Calu3 (cell line): ENCODE data around the gene TRIM7. TPM values are rescaled to one million over a fixed set of nuclear protein-coding genes. Genes with fewer than 3 reads are reported as not detected.
A peak's percentile ranks its signal among the peaks of the same experiment; 100 is the strongest.

ENCODE experiments used
- BruUV-seq: library from RNA; stranded (reverse); fragments of 400-500 nt; replicated peaks from 2 replicates; lab custom pipeline; 2021; lab: Mats Ljungman, UMichigan
- CTCF ChIA-PET: fragments of 300-600 bp; sonication (Branson Sonifier 250); formaldehyde crosslinking; loops from one replicate; lab custom pipeline; 2022; ENCODE audit warnings: antibody characterized with exemption; lab: Charles Lee
- DNase-seq: peaks from one replicate; pipeline ENCODE4 v3.0.0; 2022
- H3K27ac Mint-ChIP-seq: one replicate; pipeline ENCODE4 v1.8.0; 2022; ENCODE audit warnings: mixed read lengths; ENCODE audit not compliant: unreplicated experiment
- H3K27me3 Mint-ChIP-seq: one replicate; pipeline ENCODE4 v1.8.0; 2022; ENCODE audit warnings: mixed read lengths; ENCODE audit not compliant: unreplicated experiment
- H3K36me3 Mint-ChIP-seq: one replicate; pipeline ENCODE4 v1.8.0; 2022; ENCODE audit warnings: mild to moderate bottlenecking, moderate library complexity, mixed read lengths; ENCODE audit not compliant: insufficient read depth, unreplicated experiment
- H3K4me1 Mint-ChIP-seq: one replicate; pipeline ENCODE4 v1.8.0; 2022; ENCODE audit warnings: mild to moderate bottlenecking, low read depth, mixed read lengths; ENCODE audit not compliant: unreplicated experiment
- H3K4me3 Mint-ChIP-seq: one replicate; pipeline ENCODE4 v1.8.0; 2022; ENCODE audit warnings: mild to moderate bottlenecking, low read depth, moderate library complexity, mixed read lengths; ENCODE audit not compliant: unreplicated experiment
- H3K9me3 Mint-ChIP-seq: one replicate; pipeline ENCODE4 v1.8.0; 2022; ENCODE audit warnings: low read depth, mixed read lengths; ENCODE audit not compliant: unreplicated experiment
- intact Hi-C: fragments of 100-400 bp; cut with micrococcal nuclease; formaldehyde crosslinking; loops from one replicate; pipeline ENCODE4 v1.10.0; 2022; ENCODE audit not compliant: unreplicated experiment
- total RNA-seq: library from RNA; stranded (reverse); gene quantifications from 2 replicates; pipeline ENCODE4 v1.2.3, GENCODE V29; 2022
- TF ChIP-seq, protein P1 (sequence below): fragments of 200-600 bp; IDR thresholded peaks from one replicate; pipeline ENCODE4 v1.8.0; 2022; ENCODE audit warnings: antibody characterized with exemption; ENCODE audit not compliant: unreplicated experiment

Gene TRIM7
- total RNA-seq, 1 experiment from 2014 or later: 2.4 TPM

DNA sequence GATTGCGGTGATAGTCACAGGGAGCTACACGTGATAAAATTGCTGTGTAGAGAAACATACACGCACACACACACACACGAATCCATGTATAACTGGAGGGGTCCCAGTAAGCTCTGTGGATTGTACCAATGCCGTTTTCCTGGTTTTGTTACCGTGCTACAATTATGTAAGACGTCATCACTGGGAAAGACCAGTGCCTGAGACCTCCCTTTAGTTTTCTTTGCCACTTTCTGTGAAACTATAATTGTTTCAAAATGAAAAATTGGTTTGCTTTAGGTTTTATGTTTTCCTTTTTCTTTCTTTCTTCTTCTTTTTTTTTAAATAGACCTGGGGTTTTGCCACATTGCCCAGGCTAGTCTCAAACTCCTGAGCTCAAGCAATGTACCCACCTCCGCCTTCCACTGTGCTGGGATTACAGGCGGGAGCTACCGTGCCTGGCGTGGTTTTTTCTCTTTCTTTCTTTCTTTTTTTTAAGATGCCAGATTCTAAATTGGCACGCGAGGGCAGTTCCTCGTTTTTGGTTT is 36.3 kb downstream of the TRIM7 start:
- Mint-ChIP-seq H3K4me1 (peaks cover 51% of the 10 kb centered on the region), H3K4me3 (peak overlapping the region; percentile 68), H3K27ac (no peak overlapping the region), H3K27me3 (peaks cover 50% of the 10 kb centered on the region), H3K36me3 (peaks cover 29% of the 10 kb centered on the region), H3K9me3 (no peaks in the 10 kb centered on the region)
- DNase-seq: no peak
- TF ChIP-seq, protein P1, sequence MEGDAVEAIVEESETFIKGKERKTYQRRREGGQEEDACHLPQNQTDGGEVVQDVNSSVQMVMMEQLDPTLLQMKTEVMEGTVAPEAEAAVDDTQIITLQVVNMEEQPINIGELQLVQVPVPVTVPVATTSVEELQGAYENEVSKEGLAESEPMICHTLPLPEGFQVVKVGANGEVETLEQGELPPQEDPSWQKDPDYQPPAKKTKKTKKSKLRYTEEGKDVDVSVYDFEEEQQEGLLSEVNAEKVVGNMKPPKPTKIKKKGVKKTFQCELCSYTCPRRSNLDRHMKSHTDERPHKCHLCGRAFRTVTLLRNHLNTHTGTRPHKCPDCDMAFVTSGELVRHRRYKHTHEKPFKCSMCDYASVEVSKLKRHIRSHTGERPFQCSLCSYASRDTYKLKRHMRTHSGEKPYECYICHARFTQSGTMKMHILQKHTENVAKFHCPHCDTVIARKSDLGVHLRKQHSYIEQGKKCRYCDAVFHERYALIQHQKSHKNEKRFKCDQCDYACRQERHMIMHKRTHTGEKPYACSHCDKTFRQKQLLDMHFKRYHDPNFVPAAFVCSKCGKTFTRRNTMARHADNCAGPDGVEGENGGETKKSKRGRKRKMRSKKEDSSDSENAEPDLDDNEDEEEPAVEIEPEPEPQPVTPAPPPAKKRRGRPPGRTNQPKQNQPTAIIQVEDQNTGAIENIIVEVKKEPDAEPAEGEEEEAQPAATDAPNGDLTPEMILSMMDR: no peak
- BruUV-seq: no TSS peak
- intact Hi-C loops: no loop called here
- CTCF ChIA-PET: interaction anchor here (1.2 kb wide), 1 partner anchor 16 kb away, joined by 3 read pairs; no protein-coding TSS in a partner anchor

- Mint-ChIP-seq H3K27me3 (peaks cover 50% of the 10 kb centered on the region), H3K27ac (no peak overlapping the region), H3K36me3 (peaks cover 22% of the 10 kb centered on the region), H3K4me1 (peaks cover 44% of the 10 kb centered on the region), H3K4me3 (no peak overlapping the region), H3K9me3 (no peaks in the 10 kb centered on the region)
- no TSS peak for BruUV-seq
- intact Hi-C loops: no loop called here
- DNase-seq: peak; percentile 61
- TF ChIP-seq, protein P1: peak; percentile 60
- CTCF ChIA-PET: interaction anchor here (1.2 kb wide), 1 partner anchor 16 kb away, joined by 3 read pairs; no protein-coding TSS in a partner anchor
Measured at GRCh38 chr5:181167814-181168488, 37.0 kb downstream of the TRIM7 start.

DNA sequence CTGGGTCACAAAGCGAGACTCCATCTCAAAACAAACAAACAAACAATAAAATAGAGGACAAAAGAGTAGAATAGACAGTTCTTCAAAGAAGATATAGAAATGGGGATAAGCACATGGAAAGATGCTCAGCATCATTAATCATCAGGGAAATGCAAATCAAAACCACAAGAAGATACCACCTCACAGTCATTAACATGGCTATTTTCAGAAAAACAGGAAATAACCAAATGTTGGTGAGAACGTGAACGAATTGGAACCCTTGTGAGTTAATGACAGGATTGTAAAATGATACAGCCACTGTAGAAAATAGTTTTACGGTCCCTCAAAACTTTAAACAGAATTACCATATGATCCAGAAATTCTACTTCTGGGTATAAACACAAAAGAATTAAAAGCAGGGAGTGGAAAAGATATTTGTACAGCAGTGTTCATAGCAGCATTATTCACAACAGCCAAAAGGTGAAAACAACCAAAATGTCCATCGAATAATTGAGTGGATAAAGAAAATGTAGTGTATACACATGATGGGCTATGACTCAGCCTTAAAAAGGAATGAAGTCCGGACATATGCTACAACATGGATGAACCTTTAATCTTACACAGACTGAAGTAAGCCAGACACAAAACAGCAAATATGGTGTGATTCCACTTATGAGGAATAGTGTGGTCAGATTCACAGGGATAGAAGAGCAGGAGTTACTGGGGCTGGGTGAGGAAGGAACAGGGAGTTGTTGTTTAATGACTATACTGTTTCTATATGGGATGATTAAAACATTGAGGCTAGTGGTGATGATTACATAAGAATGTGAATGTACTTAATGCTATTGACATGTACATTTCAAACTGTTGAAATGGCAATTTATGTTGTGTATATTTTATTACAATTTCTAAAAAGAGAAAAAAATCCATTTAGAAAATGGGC is 37.9 kb downstream of the TRIM7 start:
- no peak for DNase-seq
- H3K27me3 Mint-ChIP-seq: peaks cover 50% of the 10 kb centered on the region
- CTCF ChIA-PET: no interaction called here

More for the DNA sequence above, 37.9 kb downstream of the TRIM7 start:
- H3K9me3 Mint-ChIP-seq: no peaks in the 10 kb centered on the region
- H3K36me3 Mint-ChIP-seq: peaks cover 22% of the 10 kb centered on the region
- peaks cover 42% of the 10 kb centered on the region for H3K4me1 Mint-ChIP-seq
- intact Hi-C loops: no loop called here
- TF ChIP-seq, protein P1: no peak
- no peak overlapping the region for H3K4me3 Mint-ChIP-seq
- BruUV-seq: no TSS peak
- no peak overlapping the region for H3K27ac Mint-ChIP-seq
